ENCODE measurements around the gene ALAD. TPM values are rescaled to one million over a fixed set of nuclear protein-coding genes. Genes with fewer than 3 reads are reported as not detected.

ALAD gene
- total and polyA plus RNA-seq, 9 of the 15 experiments (the other 6 are each of a cell fraction or from before 2014, with no cell fraction given), result 1.3 to 12.7 (median 6.8) TPM

DNA sequence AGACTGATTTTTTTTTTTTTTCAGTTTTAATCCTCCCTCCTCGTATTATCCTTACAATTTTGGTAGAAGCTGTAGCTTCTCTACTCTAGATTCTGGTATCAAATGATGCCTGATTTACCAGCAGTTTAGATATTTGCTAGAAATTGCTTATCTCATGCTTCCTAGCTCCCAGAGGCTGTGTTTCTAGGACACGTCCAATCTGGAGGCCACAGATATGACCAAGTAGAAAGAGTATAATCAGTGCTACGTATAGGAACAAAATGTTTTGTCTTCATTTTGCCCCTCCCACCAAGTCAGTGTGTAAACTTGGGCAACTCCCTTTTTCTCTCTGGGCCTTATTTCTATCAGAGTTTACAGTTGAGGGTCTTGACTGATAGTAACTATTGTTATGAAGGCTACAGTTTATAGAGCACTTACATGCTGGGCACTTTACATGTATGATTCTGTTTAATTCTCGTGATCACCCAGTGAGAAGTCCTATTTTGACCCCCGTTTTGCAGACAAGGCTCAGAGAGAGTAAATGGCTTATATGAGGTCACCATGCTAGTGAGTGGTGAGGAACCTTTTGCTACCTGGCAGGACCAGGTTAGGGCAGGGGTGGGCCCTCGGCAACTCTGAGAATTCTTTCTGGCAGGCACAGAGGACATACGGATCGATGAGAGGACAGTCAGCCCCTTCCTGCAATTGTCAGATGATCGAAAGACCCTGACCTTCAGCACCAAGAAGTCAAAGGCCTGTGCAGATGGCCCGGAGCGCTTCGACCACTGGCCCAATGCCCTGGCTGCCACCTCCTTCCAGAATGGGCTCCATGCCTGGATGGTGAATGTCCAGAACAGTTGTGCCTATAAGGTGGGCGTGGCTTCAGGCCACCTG is 31.9 kb downstream of the ALAD start (continued):
- TF ChIP-seq DDX20 (tag; IDR thresholded peaks at IDR 0.05; ENCODE audit: low read depth) (no peak), ZBTB26 (CRISPR knock-in tag; IDR thresholded peaks at IDR 0.05) (no peak), ZFPM2 (CRISPR knock-in tag; IDR thresholded peaks at IDR 0.05) (no peak), CBX2 (IDR thresholded peaks at IDR 0.05; ENCODE audit: insufficient read depth, low read length, poor library complexity, severe bottlenecking) (no peak), ZBTB5 (IDR thresholded peaks at IDR 0.05) (no peak), REST (IDR thresholded peaks at IDR 0.05; ENCODE audit: borderline replicate concordance) (no peak; the same call in 1 of the 2 replicates), REST (CRISPR knock-in tag; IDR thresholded peaks at IDR 0.05; ENCODE audit: low read depth) (no peak), ZBTB33 (CRISPR knock-in tag; IDR thresholded peaks at IDR 0.05) (no peak), ZNF24 (IDR thresholded peaks at IDR 0.05) (no peak), POLR2G (IDR thresholded peaks at IDR 0.05; ENCODE audit: low read depth, low read length) (no peak), KDM5B (IDR thresholded peaks at IDR 0.05; ENCODE audit: insufficient replicate concordance, low read depth, low read length) (no peak), ZNF764 (CRISPR knock-in tag; IDR thresholded peaks at IDR 0.05; ENCODE audit: low read depth) (no peak), BRCA1 (IDR thresholded peaks at IDR 0.05) (no peak), BRCA1 (CRISPR knock-in tag; IDR thresholded peaks at IDR 0.05) (no peak)
